ENCODE results near the gene PLA2G6.
"Not testable (repeated sequence)": the region's sequence is repeated elsewhere in the genome, so short reads cannot be mapped to it uniquely, and the experiment has no call there.

The PLA2G6 gene

DNA sequence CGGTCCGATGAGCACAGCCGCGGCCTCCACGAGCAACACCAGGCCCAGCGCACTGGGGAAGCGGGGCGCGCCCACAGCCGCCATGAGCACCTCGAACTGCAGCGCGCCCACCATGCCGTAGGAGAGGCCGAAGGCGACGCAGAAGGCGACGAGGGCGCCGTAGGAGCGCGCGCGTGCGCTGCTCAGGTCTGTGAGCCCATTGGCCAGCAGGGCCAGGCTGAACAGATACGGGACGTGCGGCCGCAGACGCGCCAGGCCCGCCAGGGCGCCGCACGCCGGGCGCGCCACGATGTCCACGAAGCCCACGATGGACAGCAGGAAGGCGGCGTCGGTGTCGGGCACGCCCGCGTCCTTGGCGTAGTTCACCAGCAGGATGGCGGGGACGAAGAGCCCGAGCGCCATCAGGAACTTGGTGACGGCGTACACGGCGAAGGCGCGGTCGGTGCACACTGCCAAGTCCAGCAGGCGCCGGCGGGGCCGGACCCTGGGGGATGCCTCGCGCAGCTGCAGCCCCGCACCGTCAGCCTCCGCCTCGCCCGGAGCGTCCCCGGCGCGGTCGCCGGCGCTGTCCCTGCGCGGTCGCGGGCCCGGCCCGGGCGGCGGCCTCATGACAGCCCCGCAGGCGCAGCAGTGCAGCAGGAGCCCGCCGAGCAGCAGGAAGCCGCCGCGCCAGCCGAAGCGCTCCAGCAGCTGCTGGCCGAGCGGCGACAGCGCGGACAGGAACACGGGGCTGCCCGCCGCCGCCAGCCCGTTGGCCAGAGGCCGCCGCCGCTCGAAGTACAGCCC is 100.6 kb downstream of the PLA2G6 start:
- no peak for DNase-seq

DNA sequence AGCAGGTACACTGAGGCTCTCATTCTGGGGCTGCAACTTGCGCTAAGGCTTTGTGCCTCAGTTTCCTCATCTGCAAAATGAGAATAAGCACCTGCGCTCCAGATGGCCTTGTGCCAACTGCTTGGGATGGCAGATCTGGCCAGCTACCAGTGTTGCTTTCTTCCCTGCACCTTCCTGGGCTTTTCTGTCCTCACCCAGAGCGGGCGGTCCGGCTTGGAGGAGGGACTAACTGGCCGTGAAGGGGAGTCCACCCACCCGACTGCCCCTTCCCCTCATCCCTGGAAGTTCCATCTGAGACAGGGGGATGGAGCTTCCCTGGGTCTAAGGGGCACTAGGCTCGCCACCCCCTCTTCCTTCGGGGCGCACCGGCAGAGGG is 101.2 kb downstream of the PLA2G6 start:
- no peak for DNase-seq

DNA sequence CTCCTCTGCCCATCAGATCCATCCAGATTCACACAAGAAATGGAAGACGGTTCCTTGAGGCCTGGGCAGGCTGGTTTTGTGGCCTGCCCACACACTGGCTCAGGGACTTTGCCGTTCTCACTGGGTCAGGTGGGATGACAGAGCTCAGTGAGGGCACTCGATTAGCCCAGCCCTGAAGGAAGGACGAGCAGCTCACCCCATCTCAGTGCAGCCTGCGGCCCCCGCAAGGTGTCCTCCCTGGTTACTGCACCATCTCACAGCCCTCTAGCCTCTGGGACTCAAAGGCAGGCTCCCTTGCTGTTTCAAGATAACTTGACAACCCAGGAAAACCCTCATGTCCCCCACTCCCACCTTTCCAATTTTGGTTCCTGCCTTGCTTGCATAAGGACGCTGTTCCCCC is 101.8 kb downstream of the PLA2G6 start:
- DNase-seq, result no peak

DNA sequence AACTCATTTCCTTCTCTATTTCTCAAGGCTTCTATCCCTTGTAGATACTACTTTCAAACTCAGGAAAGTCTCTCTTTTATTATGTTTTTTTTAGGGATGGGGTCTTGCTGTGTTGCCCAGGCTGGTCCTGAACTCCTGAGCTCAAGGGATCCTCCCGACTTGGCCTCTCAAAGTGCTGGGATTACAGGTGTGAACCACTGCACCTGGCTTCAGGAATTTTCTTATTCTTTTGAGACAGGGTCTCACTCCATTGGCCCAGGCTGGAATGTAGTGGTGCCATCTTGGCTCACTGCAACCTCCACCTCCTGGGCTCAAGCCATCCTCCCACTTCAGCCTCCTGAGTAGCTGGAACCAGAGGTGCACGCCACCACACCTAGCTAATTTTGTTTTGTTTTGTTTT is 102.4 kb downstream of the PLA2G6 start:
- DNase-seq, result not testable (repeated sequence)

DNA sequence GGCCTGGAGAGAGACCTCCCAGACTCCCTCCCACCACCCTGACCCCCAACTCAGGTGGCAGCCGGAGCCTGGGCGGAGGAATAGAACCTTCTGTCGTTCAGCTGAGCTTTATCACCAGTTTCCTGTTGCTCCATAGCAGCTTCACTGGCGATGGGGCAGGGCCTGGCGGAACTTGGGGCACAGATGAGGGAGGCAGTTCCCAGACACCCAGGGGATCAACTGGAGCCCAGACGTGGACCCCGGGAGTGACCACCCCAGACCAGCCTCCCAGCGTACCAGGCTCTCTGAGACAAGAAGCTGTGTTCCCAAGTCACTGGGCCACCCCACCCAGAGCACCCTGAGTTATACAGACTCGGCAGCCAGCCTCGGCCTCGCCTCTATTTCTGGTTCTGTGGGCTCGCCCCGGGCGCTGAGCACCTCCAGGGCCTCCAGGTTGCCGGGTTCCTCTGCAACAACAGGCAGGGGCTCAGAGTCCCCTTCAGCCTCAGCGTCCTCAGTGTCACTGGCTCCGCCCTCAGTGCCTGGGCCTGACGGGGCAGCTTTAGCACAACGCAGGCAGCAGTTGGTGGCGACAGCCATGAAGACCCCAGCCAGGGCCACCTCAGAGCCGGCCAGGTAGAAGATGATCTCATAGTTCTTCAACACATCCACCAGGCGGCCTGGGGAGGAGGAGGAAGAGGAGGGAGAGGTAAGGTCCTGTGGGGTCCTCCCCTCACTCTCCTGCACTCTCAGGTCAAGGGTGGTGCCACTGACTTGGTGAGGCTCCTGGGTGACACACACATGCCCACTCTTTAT is 103.4 kb downstream of the PLA2G6 start:
- DNase-seq, result no peak

DNA sequence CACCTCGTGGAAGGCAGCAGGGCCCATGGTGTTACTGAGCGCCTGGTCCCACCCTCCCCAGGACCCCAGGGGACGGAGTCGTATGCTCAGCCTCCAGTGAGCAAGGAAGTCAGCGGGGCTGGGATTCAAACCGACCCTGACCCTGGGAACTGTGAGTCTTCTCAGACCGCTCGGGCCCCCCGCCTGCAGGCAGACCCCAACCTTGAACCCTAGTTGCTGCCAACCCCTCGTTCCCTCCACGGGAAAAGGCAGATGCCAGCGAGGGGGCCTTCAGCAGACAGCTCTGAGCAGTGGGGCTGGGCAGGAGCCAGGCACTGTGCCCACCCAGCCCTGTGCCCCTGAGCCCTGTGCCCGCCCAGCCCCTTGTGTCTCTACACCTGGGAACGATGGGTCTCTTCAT is 104.0 kb downstream of the PLA2G6 start:
- DNase-seq, result no peak

DNA sequence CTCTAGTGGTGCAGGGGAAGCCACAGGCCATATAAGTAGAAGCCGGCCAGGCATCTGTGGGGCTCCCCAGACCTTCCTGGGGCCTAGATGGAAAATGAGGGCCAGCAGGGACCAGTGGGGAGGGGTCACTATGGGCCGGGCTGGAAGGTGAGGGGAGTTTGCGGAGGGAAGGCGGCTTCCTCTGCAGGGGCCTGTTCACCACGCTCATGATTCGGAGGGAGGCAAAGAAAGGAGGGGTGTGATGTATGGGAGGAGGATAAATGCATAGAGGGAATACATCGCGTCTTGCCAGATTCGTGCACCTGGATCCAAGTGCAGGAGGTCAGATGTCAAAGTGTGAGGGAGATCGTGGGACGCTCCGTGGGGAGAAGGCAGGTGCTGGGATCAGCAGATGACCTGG is 104.5 kb downstream of the PLA2G6 start:
- DNase-seq, result no peak

DNA sequence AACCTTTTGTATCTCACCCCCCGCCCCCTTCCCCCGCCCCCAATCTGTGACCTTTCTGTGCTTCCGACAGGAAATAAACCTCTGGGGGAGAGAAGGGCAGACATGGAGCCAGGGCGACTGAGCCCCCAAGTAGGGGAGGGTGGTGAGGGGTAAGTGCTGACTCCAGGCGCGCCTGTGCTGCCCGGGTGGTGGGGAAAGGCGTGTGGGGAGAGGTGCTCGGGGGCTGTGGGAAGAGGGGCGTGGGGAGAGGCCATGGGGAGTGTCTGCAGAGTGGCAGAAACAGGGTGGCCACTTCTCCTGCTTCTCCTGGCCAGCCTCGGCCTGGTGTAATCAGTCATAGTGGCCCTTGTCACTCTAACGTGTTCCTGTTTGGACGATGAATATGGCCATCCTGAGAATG is 105.7 kb downstream of the PLA2G6 start:
- DNase-seq, result no peak

DNA sequence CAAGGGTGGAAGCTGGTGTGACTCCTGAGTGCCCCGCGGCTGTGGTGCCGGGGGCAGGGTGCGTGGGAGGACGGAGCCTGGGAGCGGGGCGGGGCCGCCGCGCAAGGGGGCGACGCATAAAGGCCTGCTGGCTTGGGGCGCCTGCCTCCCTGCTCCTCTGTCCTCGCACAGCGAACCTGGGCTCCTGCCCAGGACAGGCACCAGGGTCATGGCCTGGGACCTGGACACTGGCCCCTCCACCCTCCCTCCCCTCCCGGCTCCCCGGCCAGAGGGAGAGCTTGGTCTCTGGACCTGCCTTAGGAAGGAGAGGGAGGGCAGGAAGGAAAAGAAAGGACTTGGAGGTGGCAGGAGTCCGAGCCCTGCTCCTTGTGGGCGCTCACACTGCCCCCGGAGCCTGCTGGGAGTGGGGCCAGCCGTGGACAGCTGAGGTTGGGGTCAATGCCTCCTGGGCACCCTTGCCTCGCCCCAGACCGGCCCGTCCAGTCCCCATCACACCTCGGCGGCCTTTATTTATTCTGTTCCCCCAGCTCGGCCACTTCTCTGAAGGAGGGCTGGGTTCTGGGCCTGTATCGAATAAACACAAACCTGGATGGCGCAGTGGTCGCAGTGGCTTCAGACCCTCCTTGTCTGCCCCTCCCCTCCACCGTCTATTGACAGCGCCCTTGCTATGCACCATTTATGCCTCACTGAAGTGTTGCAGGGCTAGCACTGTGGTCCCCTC is 106.4 kb downstream of the PLA2G6 start:
- peak; percentile 1 for DNase-seq

DNA sequence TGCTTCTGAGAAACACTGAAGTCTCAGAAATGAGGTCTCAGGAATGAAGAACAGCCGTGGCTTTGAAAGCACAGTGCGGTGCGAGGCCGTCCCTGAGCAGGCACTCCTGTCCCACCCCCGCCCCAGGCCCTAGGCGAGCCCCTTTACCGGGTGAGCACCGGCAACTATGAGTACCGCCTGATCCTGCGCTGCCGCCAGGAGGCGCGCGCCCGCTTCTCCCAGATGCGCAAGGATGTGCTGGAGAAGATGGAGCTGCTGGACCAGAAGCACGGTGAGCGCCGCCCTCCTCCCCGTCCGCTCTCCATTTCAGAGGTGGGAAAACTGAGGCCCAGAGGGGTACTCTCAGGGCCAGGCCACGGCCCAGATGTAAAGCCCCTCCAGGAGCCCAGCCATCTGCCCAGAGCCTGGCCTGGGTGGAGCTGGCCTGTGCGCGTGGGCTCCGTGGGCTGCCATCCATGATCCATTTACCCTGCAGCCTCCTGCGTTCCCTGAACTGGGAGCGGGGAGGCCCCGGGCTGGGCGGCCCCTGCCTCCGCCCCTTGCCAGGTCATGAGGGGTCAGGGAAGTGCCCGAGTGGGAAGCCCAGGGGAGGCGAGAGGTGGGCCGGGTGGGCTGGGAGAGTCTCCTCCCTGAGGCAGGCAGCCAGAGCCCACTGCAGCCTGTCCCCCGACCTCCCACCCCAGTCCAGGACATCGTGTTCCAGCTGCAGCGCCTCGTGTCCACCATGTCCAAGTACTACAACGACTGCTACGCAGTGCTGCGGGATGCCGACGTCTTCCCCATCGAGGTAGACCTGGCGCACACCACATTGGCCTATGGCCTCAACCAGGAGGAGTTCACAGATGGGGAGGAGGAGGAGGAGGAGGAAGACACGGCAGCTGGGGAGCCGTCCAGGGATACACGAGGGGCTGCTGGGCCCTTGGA is 107.2 kb downstream of the PLA2G6 start:
- DNase-seq, result no peak

DNA sequence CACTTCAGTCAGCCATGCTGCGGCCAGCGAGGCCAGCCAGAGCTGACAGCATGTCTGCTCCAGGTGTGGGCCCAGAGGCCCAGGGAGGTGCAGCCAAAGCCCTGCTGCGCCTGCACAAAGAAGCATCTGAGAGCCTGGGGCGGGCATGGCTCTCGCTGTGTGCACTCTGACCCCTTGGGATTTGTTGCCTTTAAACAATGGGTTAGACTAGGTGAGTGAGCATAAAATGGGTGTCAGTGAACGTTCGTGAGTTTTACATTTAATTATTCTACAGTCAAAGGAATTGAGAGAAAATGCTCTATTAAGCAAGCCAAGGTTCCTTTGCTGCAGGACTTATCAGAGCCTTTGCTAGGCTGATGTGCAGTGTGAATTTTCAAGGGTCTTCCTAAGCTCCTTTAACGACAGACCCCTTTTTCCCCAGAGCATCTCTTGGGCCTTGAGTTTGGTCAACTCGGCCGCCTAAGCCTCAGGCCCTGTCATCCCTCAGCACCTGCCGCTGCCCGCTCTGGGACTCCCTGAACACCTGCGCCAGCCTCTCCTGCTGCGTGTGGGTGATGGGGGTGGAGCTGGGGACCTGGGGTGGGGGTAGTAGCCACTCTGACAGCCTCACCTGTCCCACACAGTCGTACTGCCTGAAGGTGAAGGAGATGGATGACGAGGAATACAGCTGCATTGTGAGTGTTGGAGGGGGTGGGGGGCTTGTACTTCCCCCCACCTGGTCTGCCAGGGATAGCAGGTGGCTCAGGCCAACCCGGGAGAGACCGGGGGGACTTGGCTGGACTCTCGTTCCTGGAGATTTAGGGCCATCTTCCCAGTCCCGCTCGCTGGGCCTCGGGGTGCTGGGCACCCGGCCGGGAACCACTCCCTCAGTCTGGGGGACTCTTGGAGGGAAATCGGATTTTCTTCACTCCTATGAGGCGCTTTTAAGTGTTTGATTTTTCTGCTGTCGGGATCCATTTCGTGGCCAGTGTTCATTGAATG is 108.2 kb downstream of the PLA2G6 start:
- no peak for DNase-seq

DNA sequence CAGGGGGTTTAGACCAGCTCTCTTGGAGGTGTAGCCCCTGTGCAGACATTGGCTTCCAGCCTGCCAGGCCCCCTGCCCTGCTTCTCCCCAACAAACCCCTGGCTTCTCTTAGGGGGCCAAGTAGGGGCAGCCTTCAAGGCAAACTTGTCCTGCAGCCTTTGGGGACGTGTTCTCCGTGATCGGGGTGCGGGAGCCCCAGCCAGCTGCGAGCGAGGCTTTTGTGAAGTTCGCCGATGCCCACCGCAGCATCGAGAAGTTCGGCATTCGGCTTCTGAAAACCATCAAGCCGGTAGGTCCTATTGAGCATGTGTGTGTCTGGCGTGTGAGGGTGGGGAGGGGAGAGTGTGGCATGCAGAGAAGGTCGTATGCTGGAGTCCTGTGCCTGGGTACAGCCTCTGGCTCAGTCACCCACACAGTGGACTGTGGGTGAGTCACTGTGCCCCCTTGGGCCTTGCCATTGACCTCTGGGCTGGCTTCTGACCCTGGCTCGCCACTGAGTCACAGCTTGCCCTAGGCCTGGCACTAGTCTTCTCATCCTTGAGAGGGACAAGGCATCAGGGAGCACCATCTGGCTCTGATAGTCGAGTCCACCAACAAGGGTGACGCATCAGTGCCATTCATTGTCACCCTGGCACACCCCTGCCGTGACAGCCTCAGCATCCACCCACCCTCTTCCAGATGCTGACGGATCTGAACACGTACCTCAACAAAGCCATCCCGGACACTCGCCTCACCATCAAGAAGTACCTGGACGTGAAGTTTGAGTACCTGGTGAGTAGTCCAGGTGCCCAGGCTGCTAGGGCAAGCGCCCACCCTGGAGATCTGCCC is 109.1 kb downstream of the PLA2G6 start:
- DNase-seq, result no peak

DNA sequence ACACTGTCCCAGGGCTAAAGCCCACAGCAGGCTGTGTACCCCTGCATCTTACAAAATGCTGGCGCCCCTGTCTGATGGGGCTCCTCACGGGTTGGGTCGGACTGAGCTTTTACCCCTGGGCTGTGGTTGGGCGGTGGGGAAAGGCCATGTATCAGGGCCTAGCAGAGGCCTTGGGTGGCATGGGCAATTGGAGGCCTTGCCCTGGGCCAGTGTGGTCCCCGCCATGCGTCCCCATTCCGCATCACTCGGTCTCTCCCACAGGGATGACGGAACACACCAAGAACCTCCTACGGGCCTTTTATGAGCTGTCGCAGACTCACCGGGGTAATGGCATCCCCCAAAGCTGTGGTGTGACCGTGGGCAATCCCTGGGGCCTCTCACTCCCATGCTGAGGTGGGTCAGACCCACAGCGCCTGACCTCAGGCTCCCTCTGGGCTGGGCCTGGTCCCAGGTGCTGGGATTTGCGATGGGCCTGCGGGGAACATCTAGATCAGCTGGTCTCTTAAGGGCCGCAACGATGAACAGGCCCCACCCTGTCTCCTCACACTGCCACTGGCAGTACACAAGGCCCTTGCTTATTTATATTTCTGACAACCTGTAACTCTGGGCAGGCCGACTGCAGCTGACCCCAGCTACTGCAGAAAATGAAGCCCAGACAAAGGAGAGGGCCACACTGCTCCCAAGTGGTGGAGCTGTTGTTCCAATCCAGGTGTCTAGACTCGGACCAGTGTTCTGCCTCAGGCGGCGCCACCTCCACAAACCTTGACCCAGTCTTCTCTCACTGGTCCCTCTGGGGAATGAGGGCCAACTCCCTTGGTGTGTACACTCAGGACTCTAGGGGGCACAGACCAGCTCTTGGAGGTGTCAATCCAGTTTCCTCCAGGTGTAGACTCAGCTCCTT is 110.0 kb downstream of the PLA2G6 start:
- DNase-seq, result no peak

DNA sequence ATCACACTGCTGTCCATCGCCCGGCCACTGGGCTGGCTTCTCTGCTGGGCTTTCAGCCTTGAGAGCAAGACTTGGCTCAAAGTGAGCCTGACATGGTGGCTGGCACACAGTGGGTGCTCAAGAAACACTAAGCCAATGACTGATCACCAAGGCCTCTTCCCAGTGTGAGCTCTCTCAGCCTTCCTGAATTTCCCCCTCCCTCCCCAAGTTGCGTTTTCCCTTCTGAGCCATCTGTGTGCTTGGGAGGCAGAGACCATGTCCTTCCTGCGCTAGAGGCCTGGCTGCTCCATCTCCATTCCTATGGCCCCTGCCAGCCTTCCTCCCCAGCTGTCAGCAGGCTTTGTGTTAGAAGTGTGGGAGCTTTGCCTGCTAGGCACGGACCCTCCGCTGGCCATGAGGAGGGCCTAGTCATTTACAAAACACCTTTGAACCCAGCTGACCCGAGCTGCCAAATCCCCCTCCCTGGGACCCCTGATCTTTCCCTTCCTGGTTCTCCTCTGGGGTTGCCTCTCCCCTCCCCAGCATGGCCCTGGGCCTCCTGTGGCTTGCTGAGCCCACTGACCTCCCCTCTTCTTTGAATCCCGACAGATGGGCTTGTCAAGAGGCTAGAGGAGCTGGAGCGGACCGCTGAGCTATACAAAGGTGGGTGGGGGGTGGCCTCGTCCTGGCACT is 111.2 kb downstream of the PLA2G6 start:
- DNase-seq, result no peak

DNA sequence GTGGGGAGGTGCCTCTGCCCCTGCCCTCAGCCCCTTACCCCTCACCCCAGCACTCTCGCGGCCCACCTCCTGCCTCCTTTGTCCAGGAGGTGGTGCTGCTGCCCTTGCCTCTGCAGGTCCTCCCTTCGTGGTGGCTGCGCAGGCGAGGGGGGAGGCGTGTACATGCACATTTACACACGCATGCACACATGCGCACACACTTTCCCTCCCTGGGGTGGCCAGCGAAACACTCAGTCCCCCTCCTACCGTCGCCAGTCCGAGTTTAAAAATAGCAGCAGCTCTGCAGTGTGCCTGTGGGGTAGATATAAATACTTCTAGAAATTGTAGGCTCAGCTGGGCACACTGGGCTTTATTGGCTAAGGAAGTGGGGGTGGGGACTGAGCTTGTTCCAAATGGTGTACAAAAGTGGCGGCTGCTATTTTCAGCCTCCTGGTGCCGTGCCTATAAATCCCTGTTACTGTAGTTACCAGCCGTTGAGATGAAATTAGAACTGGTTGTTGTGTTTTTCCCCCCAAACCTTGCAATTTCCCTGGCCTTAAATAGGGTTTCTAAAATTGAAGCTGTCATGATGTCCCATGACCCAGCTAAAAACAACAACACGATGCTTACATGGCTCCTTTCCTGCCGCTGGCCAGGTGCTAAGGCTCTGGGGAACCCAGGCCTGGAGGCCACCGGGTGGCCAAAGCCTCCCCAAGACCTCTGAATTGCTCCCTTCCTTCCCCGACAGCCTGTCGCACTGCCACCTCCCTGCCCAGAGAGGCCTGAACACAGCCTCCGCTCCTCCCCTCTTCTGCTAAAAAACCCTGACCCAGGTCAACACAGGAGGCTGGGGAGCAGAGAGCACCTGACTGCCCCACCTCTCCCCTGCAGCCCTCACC is 112.0 kb downstream of the PLA2G6 start:
- DNase-seq, result no peak

DNA sequence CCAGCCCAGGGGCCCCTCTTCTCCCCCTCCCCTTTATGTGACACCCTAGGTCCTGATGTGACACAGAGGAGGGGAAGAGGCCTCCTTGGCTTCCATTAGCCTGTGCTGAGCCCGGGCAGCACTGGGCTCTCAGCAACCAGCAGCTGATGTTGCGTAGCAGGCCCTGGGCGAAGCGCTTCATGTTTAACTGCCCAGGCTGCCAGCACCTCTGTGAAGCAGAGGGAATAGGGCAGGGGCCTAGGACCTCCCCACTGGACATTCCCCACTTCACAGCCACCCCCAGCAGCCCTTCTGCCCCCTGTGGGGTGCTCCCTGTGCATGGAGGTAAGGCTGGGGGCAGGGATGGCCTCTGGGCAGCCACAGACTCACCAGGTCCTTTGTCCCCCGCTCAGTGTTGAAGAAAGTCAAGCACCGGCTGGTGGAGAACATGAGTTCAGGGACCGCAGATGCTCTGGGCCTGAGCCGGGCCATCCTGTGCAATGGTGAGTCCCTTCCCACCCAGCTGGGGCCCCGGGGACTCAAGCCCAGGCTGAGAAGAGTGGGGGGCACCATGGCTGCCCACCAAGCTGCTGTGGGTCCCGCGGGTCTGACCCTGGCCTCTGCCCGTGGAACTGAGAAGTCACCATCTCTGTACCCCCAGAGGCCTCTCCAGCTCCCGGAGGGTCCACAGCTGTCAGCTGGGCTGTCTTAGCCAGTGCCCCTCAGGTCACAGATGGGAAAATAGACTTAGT is 112.8 kb downstream of the PLA2G6 start:
- DNase-seq, result no peak

DNA sequence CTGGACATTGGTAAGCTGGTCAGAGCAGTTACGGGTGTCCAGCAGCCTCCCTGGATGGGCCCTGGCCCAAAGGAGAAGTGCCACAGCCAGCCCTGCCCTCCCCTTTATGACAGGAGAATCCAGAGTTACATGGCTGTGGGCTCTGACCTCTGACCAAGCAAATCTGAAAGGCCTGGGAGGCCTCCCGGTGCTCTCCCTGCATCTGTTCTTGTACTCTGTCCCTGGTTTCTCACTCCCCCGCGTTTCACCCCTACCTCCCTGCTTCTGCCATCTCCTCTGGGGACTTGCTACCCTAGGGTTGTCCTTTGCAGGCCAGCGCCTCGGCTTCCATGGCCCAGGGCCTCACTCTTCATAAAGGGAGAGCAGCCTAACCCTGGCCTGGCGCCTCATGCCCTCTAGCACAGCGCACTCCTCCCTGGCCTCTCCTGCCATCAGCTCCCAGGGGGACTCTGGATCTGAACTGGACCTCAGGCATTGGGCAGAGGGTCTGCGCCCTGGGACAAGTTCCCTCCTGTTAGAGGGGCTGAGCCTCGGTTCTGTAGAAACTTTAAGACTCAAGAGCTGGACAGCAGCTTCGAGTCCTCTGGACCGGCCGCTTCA is 113.8 kb downstream of the PLA2G6 start:
- DNase-seq, result no peak

All from DMS79 (cell line).